OCI-LY1 (cell line): ENCODE results near the gene CXXC5.

Experiments used
- H2AFZ ChIP-seq: fragments of 200-600 bp; sonication (generic), shearing (Covaris generic); 2 replicates; pipeline ENCODE4 v1.6.0; 2014; ENCODE audit warnings: antibody characterized with exemption, mild to moderate bottlenecking, low read length
- H3F3A ChIP-seq: fragments of 200-600 bp; sonication (generic), shearing (Covaris generic); 2 replicates; pipeline ENCODE4 v1.6.0; 2014; ENCODE audit warnings: mild to moderate bottlenecking, antibody characterized with exemption, low read length, moderate library complexity; ENCODE audit not compliant: insufficient read depth
- H3K27ac ChIP-seq: fragments of 200-600 bp; sonication (generic); 2 replicates; pipeline ENCODE4 v1.5.1; 2014; ENCODE audit warnings: low read length, mixed run types, mild to moderate bottlenecking, low read depth; ENCODE audit not compliant: poor library complexity, severe bottlenecking
- H3K27me3 ChIP-seq: fragments of 200-600 bp; sonication (generic); 2 replicates; pipeline ENCODE4 v1.6.0; 2014; ENCODE audit warnings: antibody characterized with exemption, mild to moderate bottlenecking, low read length, moderate library complexity; ENCODE audit not compliant: insufficient read depth
- H3K36me3 ChIP-seq: fragments of 200-600 bp; sonication (generic); 2 replicates; pipeline ENCODE4 v1.6.1; 2014; ENCODE audit warnings: mild to moderate bottlenecking, antibody characterized with exemption, low read length, moderate library complexity, mixed read lengths; ENCODE audit not compliant: insufficient read depth
- H3K4me1 ChIP-seq: fragments of 200-600 bp; sonication (generic); 2 replicates; pipeline ENCODE4 v1.5.1; 2014; ENCODE audit warnings: mild to moderate bottlenecking, low read length, moderate library complexity; ENCODE audit not compliant: insufficient read depth, severe bottlenecking
- H3K4me2 ChIP-seq: fragments of 200-600 bp; sonication (generic), shearing (Covaris generic); 2 replicates; pipeline ENCODE4 v1.6.1; 2014; ENCODE audit warnings: low read length
- H3K4me3 ChIP-seq: fragments of 200-600 bp; sonication (generic); 2 replicates; pipeline ENCODE4 v1.5.1; 2014; ENCODE audit warnings: low read length, low read depth, mild to moderate bottlenecking, mixed read lengths; ENCODE audit not compliant: poor library complexity, severe bottlenecking
- H3K79me2 ChIP-seq: fragments of 200-600 bp; shearing (Covaris generic); 2 replicates; pipeline ENCODE4 v1.6.1; 2016; ENCODE audit warnings: mixed run types, low read length, mixed read lengths; ENCODE audit not compliant: insufficient read depth
- H3K9ac ChIP-seq: fragments of 200-600 bp; sonication (generic), shearing (Covaris generic); 2 replicates; pipeline ENCODE4 v1.6.1; 2014; ENCODE audit warnings: mild to moderate bottlenecking, low read length, mixed read lengths
- H3K9me2 ChIP-seq: fragments of 200-600 bp; sonication (generic), shearing (Covaris generic); 2 replicates; pipeline ENCODE4 v1.6.1; 2014; ENCODE audit warnings: low read depth, mild to moderate bottlenecking, low read length, mixed read lengths
- H3K9me3 ChIP-seq: fragments of 200-600 bp; shearing (Covaris generic); 2 replicates; pipeline ENCODE4 v1.6.1; 2014; ENCODE audit warnings: low read length, mixed read lengths
- H4K20me1 ChIP-seq: fragments of 200-600 bp; sonication (generic), shearing (Covaris generic); 2 replicates; pipeline ENCODE4 v1.6.0; 2016; ENCODE audit warnings: mild to moderate bottlenecking, low read length; ENCODE audit not compliant: insufficient read depth
- EZH2 ChIP-seq: fragments of 200-600 bp; sonication (generic), shearing (Covaris generic); IDR thresholded peaks from 2 replicates; pipeline ENCODE4 v1.8.0; 2017; ENCODE audit warnings: borderline replicate concordance, mixed run types, mild to moderate bottlenecking, antibody characterized with exemption, low read length, moderate library complexity, mixed read lengths
- TF ChIP-seq, protein P1 (sequence below): fragments of 200-600 bp; sonication (generic), shearing (Covaris generic); IDR thresholded peaks from 2 replicates; pipeline ENCODE4 v1.5.1; 2017; ENCODE audit warnings: mild to moderate bottlenecking, antibody characterized with exemption, low read length, moderate library complexity, mixed read lengths

CXXC5 gene

DNA sequence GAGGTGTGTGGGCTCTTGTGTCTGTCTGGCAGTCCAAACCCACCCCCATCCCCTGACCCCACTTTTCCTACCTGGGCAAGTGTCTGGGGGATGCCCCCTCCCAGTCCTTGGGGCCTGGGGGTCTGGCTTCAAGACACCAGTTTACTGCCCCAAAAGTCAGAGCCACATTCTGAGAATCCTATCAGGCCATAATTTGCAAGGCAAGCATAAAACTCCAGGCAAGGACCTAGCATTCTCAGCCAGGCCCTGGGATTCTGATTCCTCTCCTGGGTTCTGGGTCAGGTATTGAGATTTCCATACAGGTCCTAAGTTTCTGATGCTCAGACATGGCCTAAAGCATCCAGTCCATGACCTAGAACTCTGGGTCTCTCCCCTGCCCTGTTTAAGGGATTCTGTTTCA, 33.3 kb downstream of the CXXC5 start:
- no peak overlapping the region for H3K4me2 ChIP-seq
- H3K9me2 ChIP-seq: no peaks in the 10 kb centered on the region
- no peak overlapping the region for H3K9ac ChIP-seq
- no peak overlapping the region for H3K27ac ChIP-seq
- H3K36me3 ChIP-seq: peaks cover 61% of the 10 kb centered on the region
- no peaks in the 10 kb centered on the region for H3K27me3 ChIP-seq
- no peaks in the 10 kb centered on the region for H4K20me1 ChIP-seq
- H2AFZ ChIP-seq: no peak overlapping the region
- H3K9me3 ChIP-seq: no peaks in the 10 kb centered on the region
- TF ChIP-seq, protein P1, sequence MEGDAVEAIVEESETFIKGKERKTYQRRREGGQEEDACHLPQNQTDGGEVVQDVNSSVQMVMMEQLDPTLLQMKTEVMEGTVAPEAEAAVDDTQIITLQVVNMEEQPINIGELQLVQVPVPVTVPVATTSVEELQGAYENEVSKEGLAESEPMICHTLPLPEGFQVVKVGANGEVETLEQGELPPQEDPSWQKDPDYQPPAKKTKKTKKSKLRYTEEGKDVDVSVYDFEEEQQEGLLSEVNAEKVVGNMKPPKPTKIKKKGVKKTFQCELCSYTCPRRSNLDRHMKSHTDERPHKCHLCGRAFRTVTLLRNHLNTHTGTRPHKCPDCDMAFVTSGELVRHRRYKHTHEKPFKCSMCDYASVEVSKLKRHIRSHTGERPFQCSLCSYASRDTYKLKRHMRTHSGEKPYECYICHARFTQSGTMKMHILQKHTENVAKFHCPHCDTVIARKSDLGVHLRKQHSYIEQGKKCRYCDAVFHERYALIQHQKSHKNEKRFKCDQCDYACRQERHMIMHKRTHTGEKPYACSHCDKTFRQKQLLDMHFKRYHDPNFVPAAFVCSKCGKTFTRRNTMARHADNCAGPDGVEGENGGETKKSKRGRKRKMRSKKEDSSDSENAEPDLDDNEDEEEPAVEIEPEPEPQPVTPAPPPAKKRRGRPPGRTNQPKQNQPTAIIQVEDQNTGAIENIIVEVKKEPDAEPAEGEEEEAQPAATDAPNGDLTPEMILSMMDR: no peak
- TF ChIP-seq EZH2: no peak
- no peaks in the 10 kb centered on the region for H3K79me2 ChIP-seq
- no peak overlapping the region for H3K4me3 ChIP-seq
- H3F3A ChIP-seq: no peaks in the 10 kb centered on the region
- peaks cover 42% of the 10 kb centered on the region for H3K4me1 ChIP-seq

DNA sequence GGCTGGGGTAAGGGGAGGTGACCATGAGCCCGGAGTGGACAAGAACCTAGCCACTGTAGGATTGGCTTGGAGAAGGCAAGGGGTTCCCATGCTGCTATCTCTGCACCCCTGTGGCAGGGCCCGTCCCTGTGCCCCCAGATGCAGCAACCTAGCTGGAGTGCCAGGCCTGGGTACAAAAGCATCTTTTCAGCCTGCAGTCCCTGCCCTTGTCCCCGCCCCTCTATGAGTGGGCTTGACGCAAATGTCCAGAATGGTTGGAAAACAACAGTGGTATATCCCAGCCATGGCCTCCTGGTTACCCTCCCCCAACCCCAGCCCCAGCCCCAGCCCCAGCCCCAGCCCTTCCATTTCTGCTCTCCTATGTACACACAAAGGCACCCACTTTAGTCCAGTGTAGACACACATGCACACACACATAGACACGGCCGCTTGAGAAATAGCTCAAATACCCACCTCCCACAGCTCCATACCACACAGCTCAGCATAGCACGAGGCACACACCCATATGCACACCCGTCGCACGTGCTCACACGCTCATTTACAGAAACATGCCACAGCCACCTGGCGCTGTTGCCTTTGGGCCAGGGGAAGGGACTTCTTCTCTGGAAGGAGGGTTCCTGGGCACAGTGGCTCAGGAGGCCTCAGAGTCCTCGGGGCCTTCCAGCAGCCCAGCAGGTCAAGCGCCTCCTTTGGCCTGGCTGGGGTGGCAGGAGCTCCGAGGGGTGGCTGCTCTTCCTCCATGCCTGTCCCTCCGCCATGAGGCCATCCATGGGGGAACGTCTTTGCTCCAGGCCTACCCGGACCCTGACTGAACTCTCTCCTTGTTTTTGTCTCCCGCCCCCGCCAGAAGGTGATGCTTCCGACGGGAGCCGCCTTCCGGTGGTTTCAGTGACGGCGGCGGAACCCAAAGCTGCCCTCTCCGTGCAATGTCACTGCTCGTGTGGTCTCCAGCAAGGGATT, 34.1 kb downstream of the CXXC5 start:
- Histone ChIP-seq H3K4me2 (no peak overlapping the region), H3K9me2 (no peaks in the 10 kb centered on the region), H3K27me3 (no peaks in the 10 kb centered on the region), H3K79me2 (no peaks in the 10 kb centered on the region), H3K4me1 (peaks cover 50% of the 10 kb centered on the region), H3K4me3 (no peak overlapping the region), H2AFZ (no peak overlapping the region), H4K20me1 (no peaks in the 10 kb centered on the region), H3K36me3 (peaks cover 61% of the 10 kb centered on the region), H3F3A (no peaks in the 10 kb centered on the region), H3K9ac (no peak overlapping the region), H3K27ac (no peak overlapping the region), H3K9me3 (no peaks in the 10 kb centered on the region)
- TF ChIP-seq EZH2: no peak
- TF ChIP-seq, protein P1: no peak

DNA sequence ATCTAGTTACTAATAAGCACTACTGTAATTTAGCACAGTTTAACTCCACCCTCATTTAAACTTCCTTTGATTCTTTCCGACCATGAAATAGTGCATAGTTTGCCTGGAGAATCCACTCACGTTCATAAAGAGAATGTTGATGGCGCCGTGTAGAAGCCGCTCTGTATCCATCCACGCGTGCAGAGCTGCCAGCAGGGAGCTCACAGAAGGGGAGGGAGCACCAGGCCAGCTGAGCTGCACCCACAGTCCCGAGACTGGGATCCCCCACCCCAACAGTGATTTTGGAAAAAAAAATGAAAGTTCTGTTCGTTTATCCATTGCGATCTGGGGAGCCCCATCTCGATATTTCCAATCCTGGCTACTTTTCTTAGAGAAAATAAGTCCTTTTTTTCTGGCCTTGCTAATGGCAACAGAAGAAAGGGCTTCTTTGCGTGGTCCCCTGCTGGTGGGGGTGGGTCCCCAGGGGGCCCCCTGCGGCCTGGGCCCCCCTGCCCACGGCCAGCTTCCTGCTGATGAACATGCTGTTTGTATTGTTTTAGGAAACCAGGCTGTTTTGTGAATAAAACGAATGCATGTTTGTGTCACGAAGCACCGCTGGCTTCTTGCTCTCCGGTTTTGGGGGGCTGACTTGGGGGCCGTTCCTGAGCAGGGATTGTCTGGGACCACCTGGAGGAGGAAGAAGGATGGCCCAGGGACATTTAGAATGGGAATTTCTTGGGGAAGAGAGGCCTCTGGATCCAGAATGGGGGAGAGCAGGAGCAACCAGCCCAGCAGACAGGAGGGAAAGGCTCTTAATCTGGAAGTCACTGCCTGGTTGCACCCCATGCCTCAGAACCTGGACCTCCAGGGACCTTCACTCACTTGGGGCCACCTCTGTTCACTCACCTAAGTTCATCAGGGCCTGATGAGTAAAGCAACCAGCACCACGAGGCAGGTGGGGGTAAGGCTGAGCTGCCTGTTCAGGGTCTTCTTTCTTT, 35.4 kb downstream of the CXXC5 start:
- Histone ChIP-seq H3K9me3 (no peaks in the 10 kb centered on the region), H3F3A (no peaks in the 10 kb centered on the region), H3K27me3 (no peaks in the 10 kb centered on the region), H4K20me1 (no peaks in the 10 kb centered on the region), H3K79me2 (no peaks in the 10 kb centered on the region), H3K4me1 (peaks cover 63% of the 10 kb centered on the region), H3K9ac (peak overlapping the region; percentile 33; the same call in 1 of the 2 replicates), H3K36me3 (peaks cover 61% of the 10 kb centered on the region), H2AFZ (no peak overlapping the region), H3K4me2 (peak overlapping the region; percentile 32; the same call in 1 of the 2 replicates), H3K9me2 (no peaks in the 10 kb centered on the region), H3K27ac (peak overlapping the region; percentile 70), H3K4me3 (no peak overlapping the region)
- TF ChIP-seq, protein P1: no peak
- TF ChIP-seq EZH2: no peak
